Renal cortex interstitium (tissue), 11 donors: Measurements from ENCODE around the gene WFDC11. TPM values are rescaled to one million over a fixed set of nuclear protein-coding genes. Genes with fewer than 3 reads are reported as not detected.

Source experiments
- DNase-seq, 11 donors: peaks; one replicate each; pipeline ENCODE4 v3.0.0-alpha.2; 2013; ENCODE audit warnings: low read depth in 9 of 11, low spot score in 4 of 11; ENCODE audit errors: extremely low read depth in 1 of 11
- polyA plus RNA-seq, 3 donors: library from polyadenylated mRNA; unstranded; fragments of 120-200 nt; gene quantifications; one replicate each; pipeline ENCODE4 v1.2.1, GENCODE V29; 2013; ENCODE audit not compliant: insufficient read length in 3 of 3

WFDC11 gene
- polyA plus RNA-seq, 3 donors = not detected

- no peak for DNase-seq
These were observed 38.9 kb downstream of the WFDC11 start, which contains the start of gene WFDC9 for GRCh38 chr20:45631184-45631583. WFDC9 (minus strand) TSS chr20:45631284; CDS start chr20:45610181, 21,103 bp downstream.

DNA sequence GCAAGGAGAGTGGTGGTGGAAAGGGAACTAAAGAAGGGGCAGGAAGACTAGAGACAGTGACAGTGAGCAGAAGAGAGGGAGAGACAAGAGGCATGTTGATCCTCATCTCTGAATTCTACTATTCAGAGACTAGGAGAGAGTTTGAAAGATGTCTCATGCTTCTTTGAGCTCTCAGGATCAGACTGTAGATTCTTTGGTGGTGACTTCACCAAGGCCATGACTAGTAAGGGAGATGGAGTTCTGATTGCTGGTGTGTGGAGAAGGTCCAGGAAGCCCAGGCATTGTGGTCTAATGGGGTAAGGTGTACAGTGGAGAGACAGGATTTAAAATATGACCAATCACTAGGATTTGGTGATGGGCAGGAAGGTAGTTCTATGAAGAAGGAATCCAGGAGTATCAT is 39.7 kb downstream of the WFDC11 start:
- DNase-seq = no peak

- DNase-seq = peak in 4 of 11 donors; percentile 4 to 19 (median 6)
These were observed 40.4 kb downstream of the WFDC11 start, which contains the start of gene WFDC10A for GRCh38 chr20:45629496-45630100. WFDC10A (plus strand) TSS chr20:45629739; CDS start chr20:45629814, 75 bp downstream.

DNA sequence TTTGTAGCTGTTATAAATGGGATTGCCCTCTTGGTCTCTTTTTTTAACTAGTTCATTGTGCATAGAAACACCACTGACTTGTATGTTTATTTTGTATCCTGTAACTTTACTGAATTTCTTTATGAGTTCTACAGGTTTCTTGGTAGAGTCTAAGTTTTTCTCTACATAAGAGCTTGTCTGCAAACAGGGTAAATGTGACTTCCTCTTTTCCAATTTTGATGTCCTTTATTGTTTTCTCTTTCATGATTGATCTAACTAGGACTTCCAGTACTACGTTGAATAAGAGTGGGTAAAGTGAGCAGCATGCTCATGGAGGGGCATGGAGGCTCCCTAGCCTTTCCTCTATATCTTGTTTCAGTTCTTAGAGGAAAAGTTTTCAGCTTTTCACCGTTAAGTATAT is 43.5 kb downstream of the WFDC11 start:
- no peak for DNase-seq

DNA sequence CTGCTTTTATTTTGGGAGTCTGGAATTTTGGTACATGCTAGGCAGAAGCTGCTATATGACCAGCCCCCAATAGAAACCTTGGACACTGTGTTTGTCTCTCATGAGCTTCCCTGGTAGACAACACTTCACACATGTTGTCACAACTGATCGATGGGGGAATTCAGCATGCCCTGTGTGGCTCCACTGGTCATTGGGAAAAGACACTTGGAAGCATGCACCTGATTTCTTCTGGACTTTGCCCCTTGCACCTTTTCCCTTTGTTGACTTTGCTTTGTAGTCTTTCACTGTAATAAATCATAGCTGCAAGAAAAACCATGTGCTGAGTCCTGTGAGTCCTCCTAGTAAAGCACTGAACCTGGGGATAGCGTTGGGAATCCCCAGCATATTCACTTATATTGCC is 48.4 kb downstream of the WFDC11 start:
- DNase-seq = no peak

DNA sequence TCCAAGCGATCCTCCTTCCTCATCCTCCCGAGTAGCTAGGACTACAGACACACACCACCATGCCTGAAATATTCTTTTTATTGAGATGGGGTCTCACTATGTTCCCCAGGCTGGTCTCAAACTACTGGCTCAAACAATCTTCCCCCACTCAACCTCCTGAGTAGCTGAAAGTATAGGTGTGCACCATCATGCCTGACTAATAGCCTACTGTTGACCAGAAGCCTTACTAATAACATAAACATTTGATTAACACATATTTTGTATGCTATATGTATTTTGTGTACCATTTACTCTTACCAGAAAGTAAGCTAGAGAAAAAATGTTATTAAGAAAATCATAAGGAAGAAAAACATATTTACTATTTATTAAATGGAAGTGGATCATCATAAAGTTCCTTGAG is 52.4 kb downstream of the WFDC11 start:
- no peak for DNase-seq

DNA sequence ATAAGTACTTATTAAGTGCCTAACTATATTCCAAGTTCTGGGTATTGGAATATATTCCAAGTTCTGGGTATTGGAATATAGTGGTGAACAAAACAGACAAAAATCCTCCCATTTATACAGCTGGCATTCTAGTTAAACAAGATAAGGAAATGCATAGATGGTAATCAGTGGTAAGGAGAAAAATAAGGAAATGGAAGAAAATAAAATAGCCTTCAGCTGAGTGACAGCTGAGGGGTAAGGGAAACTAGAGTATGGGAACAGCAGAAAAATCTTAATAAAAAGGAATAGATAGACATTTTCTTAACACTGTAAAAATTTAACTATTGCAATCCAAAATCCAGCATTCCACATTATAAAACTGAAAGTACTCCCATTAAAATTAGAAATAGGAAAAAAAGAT is 57.7 kb downstream of the WFDC11 start:
- DNase-seq = no peak

DNA sequence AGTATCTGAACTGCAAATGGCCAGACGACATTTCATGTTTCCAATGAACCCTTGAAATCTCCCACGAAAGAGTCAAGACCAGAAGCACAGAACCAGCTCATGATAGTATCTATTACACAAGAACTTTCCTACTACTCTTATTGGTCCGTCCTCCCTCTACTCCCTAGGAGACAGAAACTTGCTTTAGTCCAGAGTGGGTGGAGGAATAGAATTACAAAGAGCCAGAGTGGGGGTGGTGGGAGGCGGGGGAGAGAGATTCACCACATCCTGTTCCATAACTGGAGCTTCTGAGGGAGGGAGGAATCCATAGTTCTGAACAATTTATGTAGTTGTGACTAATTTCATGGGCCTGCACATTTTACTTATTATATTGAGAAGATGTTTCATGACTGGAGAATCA is 59.0 kb downstream of the WFDC11 start:
- DNase-seq = peak in 2 of 11 donors; percentile 4 to 7

DNA sequence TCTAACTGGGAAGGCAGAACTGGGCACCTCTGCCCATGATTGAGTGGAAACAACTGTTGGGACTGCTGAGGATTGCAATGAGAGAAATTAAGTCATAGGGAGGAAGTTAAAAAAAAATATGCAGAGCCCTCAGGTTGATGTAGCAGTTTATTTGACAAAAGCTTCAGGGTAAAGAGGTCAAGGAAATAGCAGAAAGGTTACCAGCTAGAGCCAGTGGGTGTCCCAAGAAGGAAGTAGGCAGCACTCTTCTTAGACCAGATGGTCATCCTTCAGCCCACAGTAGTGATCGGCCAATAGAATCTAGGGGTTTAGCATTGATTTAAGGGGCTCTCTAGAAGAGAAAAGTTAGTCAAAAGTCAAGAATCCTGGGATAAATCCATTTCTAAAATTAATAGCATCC is 62.2 kb downstream of the WFDC11 start:
- no peak for DNase-seq

Other genes with a start within 250 kb of the WFDC11 start
- gene WFDC2, start 200.5 kb downstream of the WFDC11 start, polyA plus RNA-seq = 100 to 1,000 TPM; 123 to 249 (median 182) TPM
- not detected for gene SPINT3, start 154.6 kb downstream of the WFDC11 start, polyA plus RNA-seq
- under 1 TPM in 1 of 3 donors, not detected in 2; 0.30 TPM for gene WFDC6, start 130.8 kb downstream of the WFDC11 start, polyA plus RNA-seq
- gene EPPIN, start 122.8 kb downstream of the WFDC11 start, polyA plus RNA-seq = under 1 TPM; 0.16 to 0.39 (median 0.20) TPM
- gene WFDC8, start 91.0 kb downstream of the WFDC11 start, polyA plus RNA-seq = under 1 TPM in 1 of 3 donors, not detected in 2; 0.36 TPM
- gene WFDC10A, start 40.5 kb downstream of the WFDC11 start, polyA plus RNA-seq = not detected
- not detected for gene WFDC9, start 39.0 kb downstream of the WFDC11 start, polyA plus RNA-seq
- gene WFDC13, start 31.8 kb upstream of the WFDC11 start, polyA plus RNA-seq = under 1 TPM in 1 of 3 donors, not detected in 2; 0.07 TPM
- not detected for gene WFDC10B, start 34.8 kb upstream of the WFDC11 start, polyA plus RNA-seq
- not detected for gene SPINT4, start 52.1 kb upstream of the WFDC11 start, polyA plus RNA-seq
- 1 to 10 TPM in 2 of 3 donors, under 1 TPM in 1; 0.44 to 2.2 (median 1.3) TPM for gene WFDC3, start 121.6 kb upstream of the WFDC11 start, polyA plus RNA-seq
- 10 to 100 TPM; 34.5 to 40.9 (median 35.8) TPM for gene DNTTIP1, start 121.7 kb upstream of the WFDC11 start, polyA plus RNA-seq
- 10 to 100 TPM; 49.3 to 84.3 (median 74.4) TPM for gene UBE2C, start 142.4 kb upstream of the WFDC11 start, polyA plus RNA-seq
- gene TNNC2, start 157.1 kb upstream of the WFDC11 start, polyA plus RNA-seq = 1 to 10 TPM in 1 of 3 donors, under 1 TPM in 2; 0.50 to 2.5 (median 0.50) TPM
- gene SNX21, start 163.6 kb upstream of the WFDC11 start, polyA plus RNA-seq = 10 to 100 TPM; 10.8 to 21.0 (median 14.2) TPM
- gene ACOT8, start 187.2 kb upstream of the WFDC11 start, polyA plus RNA-seq = 10 to 100 TPM; 19.2 to 31.3 (median 25.3) TPM
- 1 to 10 TPM; 5.1 to 5.5 (median 5.2) TPM for gene ZSWIM3, start 187.4 kb upstream of the WFDC11 start, polyA plus RNA-seq
- 10 to 100 TPM; 15.3 to 18.9 (median 16.6) TPM for gene ZSWIM1, start 211.0 kb upstream of the WFDC11 start, polyA plus RNA-seq
- 1 to 10 TPM; 2.7 to 7.2 (median 3.5) TPM for gene SPATA25, start 217.4 kb upstream of the WFDC11 start, polyA plus RNA-seq
- gene NEURL2, start 221.0 kb upstream of the WFDC11 start, polyA plus RNA-seq = 1 to 10 TPM; 4.7 to 9.8 (median 7.5) TPM
- gene CTSA, start 221.1 kb upstream of the WFDC11 start, polyA plus RNA-seq = 100 to 1,000 TPM; 120 to 166 (median 127) TPM
- 100 to 1,000 TPM; 115 to 141 (median 141) TPM for gene PLTP, start 241.9 kb upstream of the WFDC11 start, polyA plus RNA-seq